Measurements from ENCODE around the gene MYEOV. TPM values are rescaled to one million over a fixed set of nuclear protein-coding genes. Genes with fewer than 3 reads are reported as not detected.

The MYEOV gene
- total and polyA plus RNA-seq, 4 donors = 0.79 to 0.90 TPM; not detected in 2

DNA sequence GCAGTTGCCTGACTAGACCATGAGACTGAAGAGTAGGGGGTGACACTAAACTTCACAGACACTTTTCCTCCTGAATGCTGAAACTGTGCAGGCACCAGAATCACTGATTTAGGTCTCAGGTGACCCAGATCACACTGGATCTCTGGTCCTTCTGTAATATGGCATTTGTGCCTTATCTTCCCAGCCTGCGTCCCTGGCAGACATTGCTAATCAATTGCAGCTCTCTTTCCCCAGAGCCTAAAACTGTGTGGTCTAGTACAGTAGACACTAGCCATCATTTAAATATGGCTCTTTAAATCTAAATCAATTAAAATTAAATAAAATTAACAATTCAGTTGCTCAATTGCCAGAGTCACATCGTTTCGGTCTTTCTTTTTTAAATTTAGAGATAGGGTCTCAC, 17.8 kb upstream of the MYEOV start:
- H3K9me3 ChIP-seq (ENCODE audit: control insufficient read depth in 4 of 4, low read length in 3 of 4) = no peaks in the 10 kb centered on the region
- H3K27me3 ChIP-seq (ENCODE audit: control insufficient read depth in 4 of 4, insufficient read depth in 4 of 4, low read length in 3 of 4) = no peaks in the 10 kb centered on the region
- TF ChIP-seq NR2F2 (IDR thresholded peaks at IDR 0.05) (no peak), EGR1 (IDR thresholded peaks at IDR 0.05; ENCODE audit: low read depth in 2 of 2) (no peak), RXRA (IDR thresholded peaks at IDR 0.05) (no peak), FOXA2 (IDR thresholded peaks at IDR 0.05) (no peak), RAD21 (IDR thresholded peaks at IDR 0.05) (no peak), HNF4G (IDR thresholded peaks at IDR 0.05) (no peak), SP1 (IDR thresholded peaks at IDR 0.05) (no peak), HNF4A (conservative IDR thresholded peaks at IDR 0.05) (no peak), FOXA1 (IDR thresholded peaks at IDR 0.05) (no peak), TAF1 (conservative IDR thresholded peaks at IDR 0.05) (no peak), YY1 (IDR thresholded peaks at IDR 0.05) (no peak), JUND (IDR thresholded peaks at IDR 0.05) (no peak)
- TF ChIP-seq, protein P1, sequence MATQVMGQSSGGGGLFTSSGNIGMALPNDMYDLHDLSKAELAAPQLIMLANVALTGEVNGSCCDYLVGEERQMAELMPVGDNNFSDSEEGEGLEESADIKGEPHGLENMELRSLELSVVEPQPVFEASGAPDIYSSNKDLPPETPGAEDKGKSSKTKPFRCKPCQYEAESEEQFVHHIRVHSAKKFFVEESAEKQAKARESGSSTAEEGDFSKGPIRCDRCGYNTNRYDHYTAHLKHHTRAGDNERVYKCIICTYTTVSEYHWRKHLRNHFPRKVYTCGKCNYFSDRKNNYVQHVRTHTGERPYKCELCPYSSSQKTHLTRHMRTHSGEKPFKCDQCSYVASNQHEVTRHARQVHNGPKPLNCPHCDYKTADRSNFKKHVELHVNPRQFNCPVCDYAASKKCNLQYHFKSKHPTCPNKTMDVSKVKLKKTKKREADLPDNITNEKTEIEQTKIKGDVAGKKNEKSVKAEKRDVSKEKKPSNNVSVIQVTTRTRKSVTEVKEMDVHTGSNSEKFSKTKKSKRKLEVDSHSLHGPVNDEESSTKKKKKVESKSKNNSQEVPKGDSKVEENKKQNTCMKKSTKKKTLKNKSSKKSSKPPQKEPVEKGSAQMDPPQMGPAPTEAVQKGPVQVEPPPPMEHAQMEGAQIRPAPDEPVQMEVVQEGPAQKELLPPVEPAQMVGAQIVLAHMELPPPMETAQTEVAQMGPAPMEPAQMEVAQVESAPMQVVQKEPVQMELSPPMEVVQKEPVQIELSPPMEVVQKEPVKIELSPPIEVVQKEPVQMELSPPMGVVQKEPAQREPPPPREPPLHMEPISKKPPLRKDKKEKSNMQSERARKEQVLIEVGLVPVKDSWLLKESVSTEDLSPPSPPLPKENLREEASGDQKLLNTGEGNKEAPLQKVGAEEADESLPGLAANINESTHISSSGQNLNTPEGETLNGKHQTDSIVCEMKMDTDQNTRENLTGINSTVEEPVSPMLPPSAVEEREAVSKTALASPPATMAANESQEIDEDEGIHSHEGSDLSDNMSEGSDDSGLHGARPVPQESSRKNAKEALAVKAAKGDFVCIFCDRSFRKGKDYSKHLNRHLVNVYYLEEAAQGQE (IDR thresholded peaks at IDR 0.05) = no peak
- TF ChIP-seq, protein P2, sequence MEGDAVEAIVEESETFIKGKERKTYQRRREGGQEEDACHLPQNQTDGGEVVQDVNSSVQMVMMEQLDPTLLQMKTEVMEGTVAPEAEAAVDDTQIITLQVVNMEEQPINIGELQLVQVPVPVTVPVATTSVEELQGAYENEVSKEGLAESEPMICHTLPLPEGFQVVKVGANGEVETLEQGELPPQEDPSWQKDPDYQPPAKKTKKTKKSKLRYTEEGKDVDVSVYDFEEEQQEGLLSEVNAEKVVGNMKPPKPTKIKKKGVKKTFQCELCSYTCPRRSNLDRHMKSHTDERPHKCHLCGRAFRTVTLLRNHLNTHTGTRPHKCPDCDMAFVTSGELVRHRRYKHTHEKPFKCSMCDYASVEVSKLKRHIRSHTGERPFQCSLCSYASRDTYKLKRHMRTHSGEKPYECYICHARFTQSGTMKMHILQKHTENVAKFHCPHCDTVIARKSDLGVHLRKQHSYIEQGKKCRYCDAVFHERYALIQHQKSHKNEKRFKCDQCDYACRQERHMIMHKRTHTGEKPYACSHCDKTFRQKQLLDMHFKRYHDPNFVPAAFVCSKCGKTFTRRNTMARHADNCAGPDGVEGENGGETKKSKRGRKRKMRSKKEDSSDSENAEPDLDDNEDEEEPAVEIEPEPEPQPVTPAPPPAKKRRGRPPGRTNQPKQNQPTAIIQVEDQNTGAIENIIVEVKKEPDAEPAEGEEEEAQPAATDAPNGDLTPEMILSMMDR (IDR thresholded peaks at IDR 0.05; ENCODE audit: low read depth, low read length, missing input control) = no peak
- TF ChIP-seq, protein P3, sequence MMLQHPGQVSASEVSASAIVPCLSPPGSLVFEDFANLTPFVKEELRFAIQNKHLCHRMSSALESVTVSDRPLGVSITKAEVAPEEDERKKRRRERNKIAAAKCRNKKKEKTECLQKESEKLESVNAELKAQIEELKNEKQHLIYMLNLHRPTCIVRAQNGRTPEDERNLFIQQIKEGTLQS (IDR thresholded peaks at IDR 0.05) = no peak
- TF ChIP-seq, protein P4, sequence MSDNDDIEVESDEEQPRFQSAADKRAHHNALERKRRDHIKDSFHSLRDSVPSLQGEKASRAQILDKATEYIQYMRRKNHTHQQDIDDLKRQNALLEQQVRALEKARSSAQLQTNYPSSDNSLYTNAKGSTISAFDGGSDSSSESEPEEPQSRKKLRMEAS (IDR thresholded peaks at IDR 0.05) = no peak
- TF ChIP-seq, protein P5, sequence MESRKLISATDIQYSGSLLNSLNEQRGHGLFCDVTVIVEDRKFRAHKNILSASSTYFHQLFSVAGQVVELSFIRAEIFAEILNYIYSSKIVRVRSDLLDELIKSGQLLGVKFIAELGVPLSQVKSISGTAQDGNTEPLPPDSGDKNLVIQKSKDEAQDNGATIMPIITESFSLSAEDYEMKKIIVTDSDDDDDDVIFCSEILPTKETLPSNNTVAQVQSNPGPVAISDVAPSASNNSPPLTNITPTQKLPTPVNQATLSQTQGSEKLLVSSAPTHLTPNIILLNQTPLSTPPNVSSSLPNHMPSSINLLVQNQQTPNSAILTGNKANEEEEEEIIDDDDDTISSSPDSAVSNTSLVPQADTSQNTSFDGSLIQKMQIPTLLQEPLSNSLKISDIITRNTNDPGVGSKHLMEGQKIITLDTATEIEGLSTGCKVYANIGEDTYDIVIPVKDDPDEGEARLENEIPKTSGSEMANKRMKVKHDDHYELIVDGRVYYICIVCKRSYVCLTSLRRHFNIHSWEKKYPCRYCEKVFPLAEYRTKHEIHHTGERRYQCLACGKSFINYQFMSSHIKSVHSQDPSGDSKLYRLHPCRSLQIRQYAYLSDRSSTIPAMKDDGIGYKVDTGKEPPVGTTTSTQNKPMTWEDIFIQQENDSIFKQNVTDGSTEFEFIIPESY (IDR thresholded peaks at IDR 0.05) = no peak
- no peak overlapping the region for H3K9ac ChIP-seq (ENCODE audit: low read depth in 1 of 2, low read length in 2 of 2)
- no peak overlapping the region for H3K4me3 ChIP-seq (ENCODE audit: low read depth in 1 of 3, low read length in 3 of 3)
- H3K4me1 ChIP-seq (ENCODE audit: control insufficient read depth in 4 of 4, insufficient read depth in 4 of 4, low read length in 3 of 4) = peaks cover 0 to 17% (median 8%) of the 10 kb centered on the region in 4 donors
- H3K27ac ChIP-seq (ENCODE audit: low read depth in 1 of 2, low read length in 2 of 2) = no peak overlapping the region
- no peaks in the 10 kb centered on the region for H3K36me3 ChIP-seq (ENCODE audit: control insufficient read depth in 4 of 4, insufficient read depth in 3 of 4, low read depth in 1 of 4, low read length in 3 of 4)
- no peak for DNase-seq (ENCODE audit: low spot score)
- 97% methylated on average over 3 of the region's 3 CpGs for WGBS
